Measurements from ENCODE around the gene TOX2. TPM values are rescaled to one million over a fixed set of nuclear protein-coding genes. Genes with fewer than 3 reads are reported as not detected.

TOX2 gene
- total RNA-seq, 2 experiments from 2014 or later, result 0.23 TPM; not detected in 1

DNA sequence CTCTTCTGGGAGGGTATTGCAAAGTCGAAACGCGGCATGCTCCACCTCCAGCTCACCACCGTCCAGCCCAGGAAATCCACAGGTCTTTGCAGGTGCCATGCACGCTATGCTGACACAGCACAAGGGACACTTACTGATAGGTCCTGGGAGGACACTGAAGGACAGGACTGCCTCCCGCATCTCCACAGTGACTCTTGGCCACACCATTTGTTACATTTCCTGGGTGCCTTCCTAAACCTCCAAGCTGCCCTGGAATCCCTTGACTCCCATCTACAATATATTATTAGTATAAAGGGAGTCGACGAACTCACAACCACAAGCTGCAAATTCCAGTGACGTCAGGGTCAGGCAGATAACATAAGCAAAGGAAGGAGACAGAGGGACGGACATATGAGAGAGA, 165.4 kb downstream of the TOX2 start:
- no peak overlapping the region for H3K4me2 ChIP-seq (ENCODE audit: low read length)
- no TSS peak for BruUV-seq (replicated peaks)
- ChIA-PET CTCF (ENCODE audit: unreplicated experiment) (interaction anchor here (0.6 kb wide), 2 partner anchors 8 to 329 kb away, joined by 3 to 7 read pairs; no protein-coding TSS in a partner anchor), POLR2A (interaction anchor here (0.6 kb wide), 1 partner anchor 898 kb away, joined by 5 read pairs; no protein-coding TSS in a partner anchor)
- no peaks in the 10 kb centered on the region for H4K20me1 ChIP-seq (ENCODE audit: insufficient read depth, low read length)
- H3K9me2 ChIP-seq (ENCODE audit: insufficient read depth, low read length), result no peaks in the 10 kb centered on the region
- DNase-seq (ENCODE audit: low spot score), result no peak
- H3K27ac ChIP-seq (ENCODE audit: low read depth, low read length, poor library complexity, severe bottlenecking), result no peak overlapping the region
- H2AFZ ChIP-seq (ENCODE audit: low read length), result no peak overlapping the region
- H3K4me1 ChIP-seq (ENCODE audit: insufficient read depth, low read length, poor library complexity, severe bottlenecking), result no peaks in the 10 kb centered on the region
- no peaks in the 10 kb centered on the region for H3K79me2 ChIP-seq (ENCODE audit: insufficient read depth, low read depth, low read length)
- intact Hi-C loops (cut with micrococcal nuclease; ENCODE audit: unreplicated experiment), result loop anchor here (1.0 kb wide), 3 partner anchors 331 to 631 kb away; no protein-coding TSS in a partner anchor
- no peak overlapping the region for H3K4me3 ChIP-seq (ENCODE audit: low read depth, low read length, poor library complexity, severe bottlenecking)
- no peaks in the 10 kb centered on the region for H3K36me3 ChIP-seq (ENCODE audit: insufficient read depth, low read length)
- TF ChIP-seq EZH2phosphoT487 (IDR thresholded peaks at IDR 0.05; ENCODE audit: borderline replicate concordance, low read depth, low read length), result no peak
- TF ChIP-seq, protein P1, sequence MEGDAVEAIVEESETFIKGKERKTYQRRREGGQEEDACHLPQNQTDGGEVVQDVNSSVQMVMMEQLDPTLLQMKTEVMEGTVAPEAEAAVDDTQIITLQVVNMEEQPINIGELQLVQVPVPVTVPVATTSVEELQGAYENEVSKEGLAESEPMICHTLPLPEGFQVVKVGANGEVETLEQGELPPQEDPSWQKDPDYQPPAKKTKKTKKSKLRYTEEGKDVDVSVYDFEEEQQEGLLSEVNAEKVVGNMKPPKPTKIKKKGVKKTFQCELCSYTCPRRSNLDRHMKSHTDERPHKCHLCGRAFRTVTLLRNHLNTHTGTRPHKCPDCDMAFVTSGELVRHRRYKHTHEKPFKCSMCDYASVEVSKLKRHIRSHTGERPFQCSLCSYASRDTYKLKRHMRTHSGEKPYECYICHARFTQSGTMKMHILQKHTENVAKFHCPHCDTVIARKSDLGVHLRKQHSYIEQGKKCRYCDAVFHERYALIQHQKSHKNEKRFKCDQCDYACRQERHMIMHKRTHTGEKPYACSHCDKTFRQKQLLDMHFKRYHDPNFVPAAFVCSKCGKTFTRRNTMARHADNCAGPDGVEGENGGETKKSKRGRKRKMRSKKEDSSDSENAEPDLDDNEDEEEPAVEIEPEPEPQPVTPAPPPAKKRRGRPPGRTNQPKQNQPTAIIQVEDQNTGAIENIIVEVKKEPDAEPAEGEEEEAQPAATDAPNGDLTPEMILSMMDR (conservative IDR thresholded peaks at IDR 0.05; ENCODE audit: low read length), result no peak
- no peaks in the 10 kb centered on the region for H3K9me3 ChIP-seq (ENCODE audit: low read length)

DNA sequence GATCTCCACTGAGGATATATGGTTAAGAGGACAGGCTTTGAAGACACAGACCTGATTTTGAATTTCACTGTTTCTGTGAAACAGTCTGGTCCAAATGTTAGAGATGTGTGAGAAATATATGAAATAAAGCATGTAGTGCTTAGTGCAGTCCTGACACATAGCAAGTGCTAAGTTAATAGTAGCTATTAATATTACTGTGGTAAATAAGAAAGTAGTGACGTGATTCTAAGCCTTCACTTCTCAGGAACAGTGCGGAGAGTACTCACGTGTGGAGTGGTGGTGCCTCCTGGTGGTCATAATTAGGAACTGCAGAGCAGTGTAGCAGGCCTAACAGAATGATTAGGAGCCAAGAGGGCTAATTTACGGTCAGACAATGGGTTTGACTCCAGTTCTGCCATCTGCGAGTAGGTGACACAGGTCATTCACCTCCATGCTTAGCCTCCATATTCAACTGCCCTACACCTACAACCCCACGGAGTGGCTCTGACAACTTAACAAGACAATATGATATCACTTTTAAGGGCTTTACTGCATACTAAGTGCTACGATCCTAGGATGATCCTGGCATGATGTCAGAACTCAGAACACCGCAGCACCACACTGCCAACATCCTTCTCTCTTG, 166.1 kb downstream of the TOX2 start:
- Histone ChIP-seq H3K4me1 (ENCODE audit: insufficient read depth, low read length, poor library complexity, severe bottlenecking) (no peaks in the 10 kb centered on the region), H2AFZ (ENCODE audit: low read length) (no peak overlapping the region), H3K4me3 (ENCODE audit: low read depth, low read length, poor library complexity, severe bottlenecking) (no peak overlapping the region), H3K9me2 (ENCODE audit: insufficient read depth, low read length) (no peaks in the 10 kb centered on the region), H3K36me3 (ENCODE audit: insufficient read depth, low read length) (no peaks in the 10 kb centered on the region), H3K4me2 (ENCODE audit: low read length) (no peak overlapping the region), H3K27ac (ENCODE audit: low read depth, low read length, poor library complexity, severe bottlenecking) (no peak overlapping the region), H3K79me2 (ENCODE audit: insufficient read depth, low read depth, low read length) (no peaks in the 10 kb centered on the region), H4K20me1 (ENCODE audit: insufficient read depth, low read length) (no peaks in the 10 kb centered on the region), H3K9me3 (ENCODE audit: low read length) (no peaks in the 10 kb centered on the region)
- no peak for TF ChIP-seq EZH2phosphoT487 (IDR thresholded peaks at IDR 0.05; ENCODE audit: borderline replicate concordance, low read depth, low read length)
- TF ChIP-seq, protein P1 (conservative IDR thresholded peaks at IDR 0.05; ENCODE audit: low read length), result peak; percentile 99
- CTCF ChIA-PET (ENCODE audit: unreplicated experiment), result interaction anchor here (0.6 kb wide), 2 partner anchors 9 to 330 kb away, joined by 3 to 7 read pairs; no protein-coding TSS in a partner anchor
- intact Hi-C loops (cut with micrococcal nuclease; ENCODE audit: unreplicated experiment), result loop anchor here (1.0 kb wide), 3 partner anchors 331 to 631 kb away; no protein-coding TSS in a partner anchor
- no TSS peak for BruUV-seq (replicated peaks)
- POLR2A ChIA-PET, result interaction anchor here (0.6 kb wide), 1 partner anchor 898 kb away, joined by 5 read pairs; no protein-coding TSS in a partner anchor
- DNase-seq (ENCODE audit: low spot score), result peak; percentile 76

DNA sequence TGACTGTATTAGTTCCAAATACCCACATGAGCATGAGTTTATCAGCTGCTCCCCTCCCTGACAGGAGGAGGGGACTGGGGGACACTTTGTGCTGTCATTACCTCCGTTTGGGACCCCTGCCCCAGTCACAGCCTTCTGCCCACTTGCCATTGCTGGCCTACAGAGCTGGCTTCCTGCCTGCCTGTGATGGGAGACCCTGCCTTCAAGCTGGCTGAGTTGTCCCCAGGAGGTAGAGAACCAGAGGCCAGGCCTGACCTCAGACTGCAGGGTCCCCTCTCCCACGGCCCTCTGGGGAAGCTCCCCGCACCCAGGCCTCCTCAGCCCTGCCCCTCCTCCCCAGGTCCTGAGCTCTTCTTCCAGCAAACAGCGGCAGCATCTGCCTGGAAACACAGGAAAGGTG, 166.8 kb downstream of the TOX2 start:
- no peak overlapping the region for H3K4me2 ChIP-seq (ENCODE audit: low read length)
- no peak for TF ChIP-seq EZH2phosphoT487 (IDR thresholded peaks at IDR 0.05; ENCODE audit: borderline replicate concordance, low read depth, low read length)
- TF ChIP-seq, protein P1 (conservative IDR thresholded peaks at IDR 0.05; ENCODE audit: low read length), result no peak
- H3K36me3 ChIP-seq (ENCODE audit: insufficient read depth, low read length), result no peaks in the 10 kb centered on the region
- H3K4me3 ChIP-seq (ENCODE audit: low read depth, low read length, poor library complexity, severe bottlenecking), result no peak overlapping the region
- H3K9me3 ChIP-seq (ENCODE audit: low read length), result no peaks in the 10 kb centered on the region
- no peaks in the 10 kb centered on the region for H3K79me2 ChIP-seq (ENCODE audit: insufficient read depth, low read depth, low read length)
- BruUV-seq (replicated peaks), result no TSS peak
- ChIA-PET CTCF (ENCODE audit: unreplicated experiment) (interaction anchor here (0.9 kb wide), 1 partner anchor 330 kb away, joined by 3 read pairs; no protein-coding TSS in a partner anchor), POLR2A (interaction anchor here (0.5 to 0.7 kb wide), 3 partner anchors 9 to 623 kb away, joined by 3 read pairs; no protein-coding TSS in a partner anchor)
- DNase-seq (ENCODE audit: low spot score), result no peak
- no peaks in the 10 kb centered on the region for H3K4me1 ChIP-seq (ENCODE audit: insufficient read depth, low read length, poor library complexity, severe bottlenecking)
- H3K27ac ChIP-seq (ENCODE audit: low read depth, low read length, poor library complexity, severe bottlenecking), result no peak overlapping the region
- intact Hi-C loops (cut with micrococcal nuclease; ENCODE audit: unreplicated experiment), result no loop called here
- no peak overlapping the region for H2AFZ ChIP-seq (ENCODE audit: low read length)
- no peaks in the 10 kb centered on the region for H4K20me1 ChIP-seq (ENCODE audit: insufficient read depth, low read length)
- H3K9me2 ChIP-seq (ENCODE audit: insufficient read depth, low read length), result no peaks in the 10 kb centered on the region
